Pulmonary artery endothelial cell (primary cell): ENCODE measurements around the gene SYT1. TPM values are rescaled to one million over a fixed set of nuclear protein-coding genes. Genes with fewer than 3 reads are reported as not detected.
"Not testable (repeated sequence)": the region's sequence is repeated elsewhere in the genome, so short reads cannot be mapped to it uniquely, and the experiment has no call there.

ENCODE experiments used
- DNase-seq: peaks from one replicate; pipeline ENCODE4 v3.0.0-alpha.2; 2011; ENCODE audit warnings: low read depth, low spot score
- total RNA-seq: library from RNA; depleted of rRNA; stranded (reverse); fragments of >200 nt; gene quantifications from 2 replicates; pipeline ENCODE4 v1.2.3, GENCODE V29; 2014

The SYT1 gene
- total RNA-seq, 1 donor from 2014 or later: 0.59 TPM

GRCh38 chr12:78966926-78967325 lies 102.4 kb downstream of the SYT1 start:
- no peak for DNase-seq

- DNase-seq: no peak
Observed at GRCh38 chr12:78968226-78968625, 103.7 kb downstream of the SYT1 start.

- no peak for DNase-seq
Observed at GRCh38 chr12:78970041-78970440, 105.5 kb downstream of the SYT1 start.

GRCh38 chr12:78977304-78977867 lies 112.8 kb downstream of the SYT1 start:
- no peak for DNase-seq

- no peak for DNase-seq
Observed at GRCh38 chr12:78994168-78994791, 129.7 kb downstream of the SYT1 start.

- DNase-seq: no peak
Observed at GRCh38 chr12:79000501-79000900, 135.9 kb downstream of the SYT1 start.

GRCh38 chr12:79001404-79001803 lies 136.8 kb downstream of the SYT1 start:
- no peak for DNase-seq

GRCh38 chr12:79006306-79006705 lies 141.7 kb downstream of the SYT1 start:
- no peak for DNase-seq

- DNase-seq: no peak
Observed at GRCh38 chr12:79008591-79008990, 144.0 kb downstream of the SYT1 start.

- DNase-seq: no peak
Observed at GRCh38 chr12:79012636-79013035, 148.1 kb downstream of the SYT1 start.

GRCh38 chr12:79016181-79016580 lies 151.6 kb downstream of the SYT1 start:
- DNase-seq: no peak

- no peak for DNase-seq
Observed at GRCh38 chr12:79019672-79020071, 155.1 kb downstream of the SYT1 start.

GRCh38 chr12:79020106-79020505 lies 155.5 kb downstream of the SYT1 start:
- DNase-seq: no peak

- no peak for DNase-seq
Observed at GRCh38 chr12:79021021-79021420, 156.4 kb downstream of the SYT1 start.

- no peak for DNase-seq
Observed at GRCh38 chr12:79023261-79023660, 158.7 kb downstream of the SYT1 start.

GRCh38 chr12:79023784-79024183 lies 159.2 kb downstream of the SYT1 start:
- DNase-seq: no peak

- DNase-seq: no peak
Observed at GRCh38 chr12:79033788-79034187, 169.2 kb downstream of the SYT1 start.

- not testable (repeated sequence) for DNase-seq
Observed at GRCh38 chr12:79044748-79045147, 180.2 kb downstream of the SYT1 start.

GRCh38 chr12:79045149-79045703 lies 180.7 kb downstream of the SYT1 start:
- not testable (repeated sequence) for DNase-seq

GRCh38 chr12:79046021-79046420 lies 181.4 kb downstream of the SYT1 start:
- DNase-seq: no peak

- DNase-seq: no peak
Observed at GRCh38 chr12:79048962-79049361, 184.4 kb downstream of the SYT1 start.

GRCh38 chr12:79053394-79053793 lies 188.8 kb downstream of the SYT1 start:
- DNase-seq: no peak
